Sciatic nerve (tissue), 2 donors: ENCODE results near the gene DAP. TPM values are rescaled to one million over a fixed set of nuclear protein-coding genes. Genes with fewer than 3 reads are reported as not detected.
"Not testable (repeated sequence)": the region's sequence is repeated elsewhere in the genome, so short reads cannot be mapped to it uniquely, and the experiment has no call there.

Source experiments
- ATAC-seq: fragments of 200-7000 bp; cut with Tn5 transposase; one replicate; pipeline ENCODE4 v1.9.1; 2020; ENCODE audit warnings: mild to moderate bottlenecking, moderate library complexity
- DNase-seq: peaks from one replicate; pipeline ENCODE4 v3.0.0-alpha.2; 2020; ENCODE audit warnings: low spot score
- intact Hi-C: fragments of 100-400 bp; cut with DNase I; formaldehyde crosslinking; loops from one replicate; pipeline ENCODE4 v1.14.2; 2022
- total RNA-seq: library from RNA; stranded (reverse); fragmentation: NEBNext Ultra II Directional; extraction: Animal tissue kit (Norgen Biotek cat#: 25700); gene quantifications from one replicate; pipeline ENCODE4 v1.2.1, GENCODE V29; 2021
- donor health status: DM: no; HTN: no; CAD: no.
- donor health status: DM: no; HTN: no; CAD: no.

The DAP gene
- total RNA-seq: 65.4 TPM

- ATAC-seq (peak; percentile 91), DNase-seq (peak; percentile 92)
- intact Hi-C loops: no loop called here
These were observed at the start of gene DAP for GRCh38 chr5:10761185-10761932. Gene DAP (minus strand): TSS chr5:10761234. CDS start chr5:10761068, 166 bp downstream.

- DNase-seq (no peak), ATAC-seq (no peak)
- intact Hi-C loops: no loop called here
These were observed 47.6 kb upstream of the DAP start for GRCh38 chr5:10808347-10809226.

GRCh38 chr5:10801931-10802666 is 41.1 kb upstream of the DAP start:
- intact Hi-C loops: no loop called here
- ATAC-seq: peak; percentile 69
- DNase-seq: no peak

GRCh38 chr5:10800852-10801251 is 39.8 kb upstream of the DAP start:
- DNase-seq (no peak), ATAC-seq (no peak)
- intact Hi-C loops: no loop called here

GRCh38 chr5:10797261-10797660 is 36.2 kb upstream of the DAP start:
- intact Hi-C loops: no loop called here
- ATAC-seq: no peak
- no peak for DNase-seq

GRCh38 chr5:10793785-10794184 is 32.8 kb upstream of the DAP start:
- DNase-seq (no peak), ATAC-seq (no peak)
- intact Hi-C loops: no loop called here

GRCh38 chr5:10792336-10792735 is 31.3 kb upstream of the DAP start:
- no peak for DNase-seq
- ATAC-seq: no peak
- intact Hi-C loops: no loop called here

GRCh38 chr5:10789726-10790125 is 28.7 kb upstream of the DAP start:
- ATAC-seq (no peak), DNase-seq (no peak)
- intact Hi-C loops: no loop called here

GRCh38 chr5:10789021-10789420 is 28.0 kb upstream of the DAP start:
- ATAC-seq (peak; percentile 76), DNase-seq (no peak)
- intact Hi-C loops: no loop called here

GRCh38 chr5:10788358-10788757 is 27.3 kb upstream of the DAP start:
- DNase-seq: no peak
- intact Hi-C loops: no loop called here
- ATAC-seq: peak; percentile 23

GRCh38 chr5:10786835-10787234 is 25.8 kb upstream of the DAP start:
- ATAC-seq (no peak), DNase-seq (no peak)
- intact Hi-C loops: no loop called here

- DNase-seq, ATAC-seq, intact Hi-C loops: not testable (repeated sequence)
These were observed 19.2 kb upstream of the DAP start for GRCh38 chr5:10780208-10780607.

GRCh38 chr5:10779592-10779991 is 18.6 kb upstream of the DAP start:
- intact Hi-C loops: no loop called here
- no peak for ATAC-seq
- no peak for DNase-seq

- ATAC-seq: no peak
- DNase-seq: no peak
- intact Hi-C loops: no loop called here
These were observed 17.3 kb upstream of the DAP start for GRCh38 chr5:10778179-10778910.

- no peak for ATAC-seq
- intact Hi-C loops: no loop called here
- DNase-seq: no peak
These were observed 14.6 kb upstream of the DAP start for GRCh38 chr5:10775646-10776045.

- ATAC-seq (no peak), DNase-seq (no peak)
- intact Hi-C loops: no loop called here
These were observed 12.0 kb upstream of the DAP start for GRCh38 chr5:10772901-10773585.

- ATAC-seq: no peak
- intact Hi-C loops: no loop called here
- no peak for DNase-seq
These were observed 7.4 kb upstream of the DAP start for GRCh38 chr5:10768328-10768899.
